IMR-90 (cell line): ENCODE measurements around the gene ID2. TPM values are rescaled to one million over a fixed set of nuclear protein-coding genes. Genes with fewer than 3 reads are reported as not detected.

Experiments
- ATAC-seq: fragments of 200-7000 bp; cut with Tn5 transposase; 2 replicates; pipeline ENCODE4 v1.9.1; 2020; ENCODE audit warnings: low read depth, mild to moderate bottlenecking, moderate library complexity
- BruUV-seq: library from RNA; stranded (reverse); fragments of 400-500 nt; replicated peaks from 2 replicates; lab custom pipeline; 2021; lab: Mats Ljungman, UMichigan
- CTCF ChIA-PET: fragments of 300-600 bp; formaldehyde crosslinking; extraction: SDS; loops from one replicate; lab custom pipeline; 2021; ENCODE audit warnings: antibody characterized with exemption; lab: Yijun Ruan, JAX
- POLR2A ChIA-PET: fragments of 300-600 bp; sonication (Branson Sonifier 250); formaldehyde crosslinking; loops from one replicate; lab custom pipeline; 2022; ENCODE audit warnings: antibody characterized with exemption; ENCODE audit not compliant: unreplicated experiment; lab: Charles Lee
- DNase-seq: peaks from one replicate; pipeline ENCODE4 v3.0.0; 2013
- H2AFZ ChIP-seq: replicated peaks from 2 replicates; pipeline ENCODE3; 2013; ENCODE audit warnings: low read length, mild to moderate bottlenecking; ENCODE audit not compliant: poor library complexity
- H2AK5ac ChIP-seq: 2 replicates; pipeline ENCODE4 v1.6.1; 2013; ENCODE audit warnings: low read depth, low read length, inconsistent platforms
- H2AK9ac ChIP-seq: replicated peaks from 2 replicates; pipeline ENCODE3; 2013; ENCODE audit warnings: mild to moderate bottlenecking, low read depth, low read length, moderate library complexity; ENCODE audit not compliant: poor library complexity
- H2BK120ac ChIP-seq: 2 replicates; pipeline ENCODE4 v1.6.1; 2013; ENCODE audit warnings: low read depth, low read length, inconsistent platforms
- H2BK15ac ChIP-seq: 3 replicates; pipeline ENCODE4 v1.6.1; 2013; ENCODE audit warnings: low read depth, low read length, inconsistent platforms
- H2BK20ac ChIP-seq: 2 replicates; pipeline ENCODE4 v1.6.1; 2013; ENCODE audit warnings: low read depth, mild to moderate bottlenecking, inconsistent platforms, low read length, moderate library complexity
- H2BK5ac ChIP-seq: 2 replicates; pipeline ENCODE4 v1.6.1; 2013; ENCODE audit warnings: mild to moderate bottlenecking, low read depth, low read length, inconsistent platforms; ENCODE audit not compliant: poor library complexity, severe bottlenecking
- H3K14ac ChIP-seq: replicated peaks from 2 replicates; pipeline ENCODE4 v1.6.1; 2013; ENCODE audit warnings: low read depth, low read length, inconsistent platforms
- H3K18ac ChIP-seq: 2 replicates; pipeline ENCODE4 v1.6.1; 2013; ENCODE audit warnings: low read depth, low read length, control low read depth
- H3K23ac ChIP-seq: 2 replicates; pipeline ENCODE4 v1.6.1; 2013; ENCODE audit warnings: low read depth, low read length, inconsistent platforms
- H3K27ac ChIP-seq: 2 replicates; pipeline ENCODE4 v1.5.1; 2013; ENCODE audit warnings: mild to moderate bottlenecking, control low read depth, low read length; ENCODE audit not compliant: insufficient read depth
- H3K27me3 ChIP-seq: 2 replicates; pipeline ENCODE4 v1.6.1; 2013; ENCODE audit warnings: low read length; ENCODE audit not compliant: control insufficient read depth, insufficient read depth
- H3K36me3 ChIP-seq: 2 replicates; pipeline ENCODE4 v1.6.1; 2013; ENCODE audit warnings: low read length, mixed read lengths; ENCODE audit not compliant: control insufficient read depth, insufficient read depth
- H3K4ac ChIP-seq: 2 replicates; pipeline ENCODE4 v1.6.1; 2013; ENCODE audit warnings: low read depth, low read length, inconsistent platforms
- H3K4me1 ChIP-seq: 2 replicates; pipeline ENCODE4 v1.6.1; 2013; ENCODE audit warnings: low read length, mixed read lengths; ENCODE audit not compliant: control insufficient read depth, insufficient read depth
- H3K4me2 ChIP-seq: 2 replicates; pipeline ENCODE4 v1.6.1; 2013; ENCODE audit warnings: low read depth, mild to moderate bottlenecking, control low read depth, low read length, moderate library complexity
- H3K4me3 ChIP-seq: 2 replicates; pipeline ENCODE4 v1.5.1; 2013; ENCODE audit warnings: low read depth, mild to moderate bottlenecking, control low read depth, low read length, moderate library complexity; ENCODE audit not compliant: insufficient read depth
- H3K56ac ChIP-seq: 2 replicates; pipeline ENCODE4 v1.6.1; 2013; ENCODE audit warnings: low read length, inconsistent platforms; ENCODE audit not compliant: insufficient read depth; ENCODE audit errors: extremely low read depth
- H3K79me1 ChIP-seq, 2 experiments: 2 replicates each; pipeline ENCODE4 v1.6.1; 2013; ENCODE audit warnings: low read length in 2 of 2, inconsistent platforms in 1 of 2, low read depth in 1 of 2
- H3K9ac ChIP-seq: 2 replicates; pipeline ENCODE4 v1.6.1; 2013; ENCODE audit warnings: low read depth, low read length, control low read depth
- H3K9me1 ChIP-seq: 2 replicates; pipeline ENCODE4 v1.6.1; 2013; ENCODE audit warnings: low read length, inconsistent platforms; ENCODE audit not compliant: insufficient read depth
- H3K9me3 ChIP-seq: 2 replicates; pipeline ENCODE4 v1.6.1; 2013; ENCODE audit warnings: low read length; ENCODE audit not compliant: control insufficient read depth, insufficient read depth
- H4K20me1 ChIP-seq: 2 replicates; pipeline ENCODE4 v1.6.1; 2013; ENCODE audit warnings: low read length, inconsistent platforms; ENCODE audit not compliant: insufficient read depth
- H4K5ac ChIP-seq: 2 replicates; pipeline ENCODE4 v1.6.1; 2013; ENCODE audit warnings: mild to moderate bottlenecking, low read depth, low read length, control low read depth
- H4K8ac ChIP-seq, 2 experiments: 2 replicates each; pipeline ENCODE4 v1.6.1; 2013; ENCODE audit warnings: low read depth in 2 of 2, low read length in 2 of 2, control low read depth in 1 of 2, inconsistent platforms in 1 of 2
- H4K91ac ChIP-seq: 2 replicates; pipeline ENCODE4 v1.6.1; 2013; ENCODE audit warnings: low read depth, low read length, inconsistent platforms; ENCODE audit not compliant: insufficient read depth
- BHLHE40 ChIP-seq: fragments of 150-350 bp; IDR thresholded peaks from 2 replicates; pipeline ENCODE4 v1.6.1; 2016; ENCODE audit warnings: mild to moderate bottlenecking, low read depth, low read length
- CEBPB ChIP-seq: IDR thresholded peaks from 2 replicates; pipeline ENCODE4 v1.6.1; 2012; ENCODE audit warnings: low read depth, low read length, improper control_type of control experiment
- CHD1 ChIP-seq: IDR thresholded peaks from 2 replicates; pipeline ENCODE4 v1.6.1; 2012; ENCODE audit warnings: low read depth, low read length, improper control_type of control experiment
- FOS ChIP-seq: fragments of 150-350 bp; IDR thresholded peaks from 2 replicates; pipeline ENCODE4 v1.6.1; 2016; ENCODE audit warnings: low read depth, low read length
- MAZ ChIP-seq: IDR thresholded peaks from 2 replicates; pipeline ENCODE4 v1.6.1; 2012; ENCODE audit warnings: low read depth, mild to moderate bottlenecking, low read length, improper control_type of control experiment, moderate library complexity, borderline replicate concordance
- MXI1 ChIP-seq: IDR thresholded peaks from 2 replicates; pipeline ENCODE4 v1.6.1; 2012; ENCODE audit warnings: low read depth, mild to moderate bottlenecking, low read length, moderate library complexity, borderline replicate concordance
- POLR2A ChIP-seq: IDR thresholded peaks from 2 replicates; pipeline ENCODE4 v1.6.1; 2012; ENCODE audit warnings: mild to moderate bottlenecking, low read depth, low read length
- RAD21 ChIP-seq: IDR thresholded peaks from 2 replicates; pipeline ENCODE4 v1.6.1; 2012; ENCODE audit warnings: low read length, improper control_type of control experiment
- RFX5 ChIP-seq: IDR thresholded peaks from 2 replicates; pipeline ENCODE4 v1.8.0; 2012; ENCODE audit warnings: low read depth, mild to moderate bottlenecking, low read length, moderate library complexity
- SMC3 ChIP-seq: fragments of 150-350 bp; IDR thresholded peaks from 2 replicates; pipeline ENCODE4 v1.6.1; 2016; ENCODE audit warnings: low read depth, mild to moderate bottlenecking, antibody characterized with exemption, low read length, moderate library complexity
- WGBS, 2 experiments: methylation state at CpG; one replicate each; pipeline versions ENCODE4 v1.1.5 to v1.1.7; 2013; ENCODE audit warnings: missing lambda C conversion rate in 2 of 2; ENCODE audit not compliant: insufficient read length in 1 of 2; ENCODE audit errors: extremely low coverage in 2 of 2; 5-methylcytosine and 5-hydroxymethylcytosine counted together
- dilution Hi-C: fragments of 300-500 bp; cut with HindIII; formaldehyde crosslinking; loops from one replicate; pipeline ENCODE4 v1.14.3; 2018; ENCODE audit warnings: low sequenced_read_pairs; ENCODE audit not compliant: unreplicated experiment
- in situ Hi-C: fragments of 300-500 bp; cut with MboI; formaldehyde crosslinking; loops from 3 replicates; pipeline ENCODE4 v1.14.3; 2019; ENCODE audit warnings: low sequenced_read_pairs, inconsistent platforms, mixed read lengths
- intact Hi-C: fragments of 100-400 bp; cut with micrococcal nuclease; formaldehyde crosslinking; loops from 2 replicates; pipeline ENCODE4 v1.10.0; 2022
- polyA plus RNA-seq, 3 experiments: library from polyadenylated mRNA; depleted of rRNA; stranded (reverse); fragments of >200 nt; gene quantifications; 2 replicates each; pipeline ENCODE4 v1.2.3, GENCODE V29; 2012; ENCODE audit warnings: low replicate concordance in 1 of 3
- total RNA-seq: library from RNA; depleted of rRNA; stranded (reverse); fragments of >200 nt; gene quantifications from 2 replicates; pipeline ENCODE4 v1.2.3, GENCODE V29; 2012
- TF ChIP-seq, protein P1 (sequence below): fragments of 150-350 bp; IDR thresholded peaks from 2 replicates; pipeline ENCODE4 v1.6.1; 2017; ENCODE audit warnings: mild to moderate bottlenecking, antibody characterized with exemption, low read length, low read depth
- TF ChIP-seq, protein P2 (sequence below): conservative IDR thresholded peaks from 2 replicates; pipeline ENCODE4 v1.5.1; 2012; ENCODE audit warnings: mild to moderate bottlenecking, low read depth, low read length, improper control_type of control experiment

ID2 gene
- total and polyA plus RNA-seq, 2 of the 4 experiments (the other 2 are of a cell fraction), result 264 to 389 TPM

DNA sequence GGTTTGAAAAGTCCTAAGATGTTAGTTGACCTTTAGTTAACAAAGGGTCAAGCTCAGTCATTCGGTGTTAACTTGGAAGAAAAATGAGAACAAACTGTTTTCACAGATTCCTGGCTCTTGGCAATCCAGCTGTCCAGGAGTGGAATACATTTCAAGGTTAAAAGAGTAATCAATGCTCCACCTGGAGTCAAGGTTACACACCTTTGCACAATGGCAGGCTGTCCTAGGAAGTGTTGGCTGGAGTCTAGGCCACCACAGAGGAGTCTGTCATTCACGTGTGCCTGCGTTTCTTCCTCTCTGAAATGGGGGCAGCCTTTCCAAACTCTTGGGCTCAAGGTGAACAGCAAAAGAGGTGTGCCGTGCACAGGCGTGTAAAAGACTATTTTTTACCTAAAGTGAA is 6.3 kb upstream of the ID2 start:
- Histone ChIP-seq H2BK5ac (no peak overlapping the region), H2AK5ac (peak overlapping the region; percentile 43; the same call in 1 of the 2 replicates), H3K9me1 (no peaks in the 10 kb centered on the region), H2BK15ac (no peak overlapping the region; the same call in 2 of the 3 replicates), H2BK120ac (no peak overlapping the region), H3K56ac (no peak overlapping the region), H3K4me3 (no peak overlapping the region), H3K27me3 (no peaks in the 10 kb centered on the region), H4K8ac (no peak overlapping the region), H2BK20ac (no peak overlapping the region), H3K27ac (no peak overlapping the region), H3K18ac (no peak overlapping the region), H3K79me1 (peaks cover 0 to 6% of the 10 kb centered on the region in 2 experiments; a peak in 1 of 4 replicates), H2AFZ (no peak overlapping the region), H3K14ac (no peak overlapping the region), H3K4me2 (no peak overlapping the region), H3K9ac (no peak overlapping the region), H4K20me1 (no peaks in the 10 kb centered on the region), H3K36me3 (no peaks in the 10 kb centered on the region), H2AK9ac (no peak overlapping the region), H4K91ac (0 out of 2 replicates have a peak overlapping the region, but pooled peaks have one; percentile 9), H3K4ac (no peak overlapping the region), H3K23ac (no peak overlapping the region), H3K9me3 (peaks cover 4% of the 10 kb centered on the region), H3K4me1 (peaks cover 14% of the 10 kb centered on the region), H4K5ac (no peak overlapping the region; the same call in 1 of the 2 replicates)
- 88% methylated on average over 3 of the region's 5 CpGs; no CpG with 5 or more reads in 1 of the 2 experiments for WGBS, 2 experiments
- in situ Hi-C loops, result loop anchor here (10.0 to 25.0 kb wide), 4 partner anchors 131 to 1563 kb away; no protein-coding TSS in a partner anchor
- DNase-seq, result no peak
- CTCF ChIA-PET, result no interaction called here
- intact Hi-C loops, result no loop called here
- ATAC-seq, result no peak
- POLR2A ChIA-PET, result no interaction called here
- no TSS peak for BruUV-seq
- dilution Hi-C loops, result no loop called here
- TF ChIP-seq, protein P1, sequence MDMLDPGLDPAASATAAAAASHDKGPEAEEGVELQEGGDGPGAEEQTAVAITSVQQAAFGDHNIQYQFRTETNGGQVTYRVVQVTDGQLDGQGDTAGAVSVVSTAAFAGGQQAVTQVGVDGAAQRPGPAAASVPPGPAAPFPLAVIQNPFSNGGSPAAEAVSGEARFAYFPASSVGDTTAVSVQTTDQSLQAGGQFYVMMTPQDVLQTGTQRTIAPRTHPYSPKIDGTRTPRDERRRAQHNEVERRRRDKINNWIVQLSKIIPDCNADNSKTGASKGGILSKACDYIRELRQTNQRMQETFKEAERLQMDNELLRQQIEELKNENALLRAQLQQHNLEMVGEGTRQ, result no peak
- TF ChIP-seq BHLHE40, result no peak
- no peak for TF ChIP-seq POLR2A
- no peak for TF ChIP-seq MAZ
- TF ChIP-seq RFX5, result no peak
- TF ChIP-seq, protein P2, sequence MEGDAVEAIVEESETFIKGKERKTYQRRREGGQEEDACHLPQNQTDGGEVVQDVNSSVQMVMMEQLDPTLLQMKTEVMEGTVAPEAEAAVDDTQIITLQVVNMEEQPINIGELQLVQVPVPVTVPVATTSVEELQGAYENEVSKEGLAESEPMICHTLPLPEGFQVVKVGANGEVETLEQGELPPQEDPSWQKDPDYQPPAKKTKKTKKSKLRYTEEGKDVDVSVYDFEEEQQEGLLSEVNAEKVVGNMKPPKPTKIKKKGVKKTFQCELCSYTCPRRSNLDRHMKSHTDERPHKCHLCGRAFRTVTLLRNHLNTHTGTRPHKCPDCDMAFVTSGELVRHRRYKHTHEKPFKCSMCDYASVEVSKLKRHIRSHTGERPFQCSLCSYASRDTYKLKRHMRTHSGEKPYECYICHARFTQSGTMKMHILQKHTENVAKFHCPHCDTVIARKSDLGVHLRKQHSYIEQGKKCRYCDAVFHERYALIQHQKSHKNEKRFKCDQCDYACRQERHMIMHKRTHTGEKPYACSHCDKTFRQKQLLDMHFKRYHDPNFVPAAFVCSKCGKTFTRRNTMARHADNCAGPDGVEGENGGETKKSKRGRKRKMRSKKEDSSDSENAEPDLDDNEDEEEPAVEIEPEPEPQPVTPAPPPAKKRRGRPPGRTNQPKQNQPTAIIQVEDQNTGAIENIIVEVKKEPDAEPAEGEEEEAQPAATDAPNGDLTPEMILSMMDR, result no peak
- TF ChIP-seq SMC3, result no peak
- no peak for TF ChIP-seq FOS
- TF ChIP-seq RAD21, result no peak
- no peak for TF ChIP-seq MXI1
- no peak for TF ChIP-seq CHD1
- no peak for TF ChIP-seq CEBPB
